ENCODE results near the gene IRF2BP1. TPM values are rescaled to one million over a fixed set of nuclear protein-coding genes. Genes with fewer than 3 reads are reported as not detected.

IRF2BP1 gene
- polyA plus RNA-seq, 4 donors, result 14.5 to 22.5 (median 15.7) TPM

DNA sequence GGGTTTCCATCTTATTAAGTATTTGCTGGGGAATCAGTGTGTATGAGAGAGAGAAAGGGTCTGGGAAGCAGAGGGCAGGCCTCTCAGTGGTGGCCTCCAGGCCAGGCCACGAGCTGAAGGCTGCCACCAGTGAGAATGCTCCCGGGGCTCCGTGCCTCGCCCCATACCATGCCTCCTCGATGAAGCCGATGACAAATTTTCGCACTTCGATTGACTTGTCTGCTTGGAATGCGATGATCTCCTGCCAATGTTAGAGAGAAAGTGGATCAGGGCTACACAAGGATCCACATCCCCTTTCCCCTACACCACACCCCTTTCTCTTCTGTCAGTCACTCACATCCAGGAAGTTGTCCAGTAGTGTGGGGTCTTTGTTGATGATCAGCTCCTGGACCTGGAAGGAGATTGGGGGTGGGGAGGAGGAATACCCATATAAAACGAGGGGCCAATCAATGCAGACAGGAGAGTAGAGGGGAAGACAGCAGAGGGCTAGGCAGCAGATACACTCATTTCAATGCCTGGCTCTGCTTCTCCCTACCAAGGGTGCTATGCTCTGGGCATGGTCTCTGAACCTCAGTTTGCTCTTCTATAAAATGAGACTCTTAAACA lies 33.7 kb downstream of the IRF2BP1 start:
- Histone ChIP-seq H3K4me3 (ENCODE audit: low read depth in 1 of 3, low read length in 3 of 3) (no peak overlapping the region), H3K27ac (ENCODE audit: low read depth in 1 of 3, low read length in 2 of 3) (no peak overlapping the region), H3K4me1 (ENCODE audit: control insufficient read depth in 3 of 3, insufficient read depth in 2 of 3, low read depth in 1 of 3, low read length in 2 of 3) (no peaks in the 10 kb centered on the region), H3K36me3 (ENCODE audit: control insufficient read depth in 3 of 3, insufficient read depth in 2 of 3, low read depth in 1 of 3, low read length in 3 of 3) (peaks cover 13 to 82% (median 16%) of the 10 kb centered on the region in 3 donors), H3K27me3 (ENCODE audit: control insufficient read depth in 3 of 3, insufficient read depth in 3 of 3, low read length in 3 of 3) (no peaks in the 10 kb centered on the region), H3K9me3 (ENCODE audit: control insufficient read depth in 2 of 2, insufficient read depth in 1 of 2, low read depth in 1 of 2, low read length in 1 of 2) (no peaks in the 10 kb centered on the region)
- WGBS, 3 donors, result 92 to 93% (median 92%) methylated on average over 10 of the region's 10 CpGs
- FAIRE-seq (no peak), DNase-seq (no peak)

DNA sequence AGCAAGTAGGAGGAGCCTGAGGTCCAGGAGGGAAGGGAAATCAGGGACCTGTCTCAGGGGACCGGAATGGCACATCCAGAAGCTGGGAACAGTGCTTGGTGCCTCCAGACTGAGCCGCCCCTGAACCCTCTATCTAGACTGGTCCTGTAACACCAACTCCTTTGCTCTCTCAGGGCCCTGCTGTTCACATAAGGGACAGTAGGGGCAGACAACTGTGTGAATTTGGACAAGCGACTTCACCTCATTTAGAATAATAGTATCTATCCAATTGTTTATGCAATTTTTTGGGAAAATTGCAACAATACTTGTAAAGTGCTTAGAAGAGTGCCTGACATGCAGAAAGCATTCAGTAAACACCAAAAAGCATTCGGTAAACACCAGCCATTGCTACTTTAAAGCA lies 37.0 kb downstream of the IRF2BP1 start:
- Histone ChIP-seq H3K4me3 (ENCODE audit: low read depth in 1 of 3, low read length in 3 of 3) (no peak overlapping the region), H3K36me3 (ENCODE audit: control insufficient read depth in 3 of 3, insufficient read depth in 2 of 3, low read depth in 1 of 3, low read length in 3 of 3) (peaks cover 17 to 78% (median 19%) of the 10 kb centered on the region in 3 donors), H3K27ac (ENCODE audit: low read depth in 1 of 3, low read length in 2 of 3) (no peak overlapping the region), H3K27me3 (ENCODE audit: control insufficient read depth in 3 of 3, insufficient read depth in 3 of 3, low read length in 3 of 3) (no peaks in the 10 kb centered on the region), H3K4me1 (ENCODE audit: control insufficient read depth in 3 of 3, insufficient read depth in 2 of 3, low read depth in 1 of 3, low read length in 2 of 3) (no peaks in the 10 kb centered on the region), H3K9me3 (ENCODE audit: control insufficient read depth in 2 of 2, insufficient read depth in 1 of 2, low read depth in 1 of 2, low read length in 1 of 2) (no peaks in the 10 kb centered on the region)
- DNase-seq, result no peak
- 84 to 91% (median 88%) methylated on average over 4 of the region's 4 CpGs for WGBS, 3 donors
- no peak for FAIRE-seq

DNA sequence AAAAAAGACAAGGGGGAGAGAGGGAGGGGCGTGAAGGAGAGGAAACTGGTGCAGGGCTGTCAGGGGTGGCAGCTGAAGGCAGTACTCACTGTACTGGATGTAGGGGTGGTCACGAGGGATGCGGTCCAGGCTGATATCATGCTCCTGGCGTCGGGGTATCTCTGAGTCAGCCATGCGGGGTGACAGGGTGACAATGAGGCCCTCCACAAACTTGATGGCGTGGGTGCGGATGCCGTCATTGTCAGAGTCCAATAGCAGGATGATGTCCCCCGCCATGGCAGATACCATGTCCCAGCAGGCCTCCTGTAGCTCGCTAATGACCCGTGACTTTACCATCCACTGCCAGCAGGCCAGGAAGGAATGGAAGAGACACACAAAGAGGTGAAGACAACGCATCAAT lies 38.3 kb downstream of the IRF2BP1 start:
- WGBS, 3 donors, result 95% methylated on average over 13 of the region's 13 CpGs
- H3K9me3 ChIP-seq (ENCODE audit: control insufficient read depth in 2 of 2, insufficient read depth in 1 of 2, low read depth in 1 of 2, low read length in 1 of 2), result no peaks in the 10 kb centered on the region
- no peak overlapping the region for H3K4me3 ChIP-seq (ENCODE audit: low read depth in 1 of 3, low read length in 3 of 3)
- no peak overlapping the region for H3K27ac ChIP-seq (ENCODE audit: low read depth in 1 of 3, low read length in 2 of 3)
- no peaks in the 10 kb centered on the region for H3K4me1 ChIP-seq (ENCODE audit: control insufficient read depth in 3 of 3, insufficient read depth in 2 of 3, low read depth in 1 of 3, low read length in 2 of 3)
- no peak for DNase-seq
- peaks cover 17 to 78% (median 26%) of the 10 kb centered on the region in 3 donors for H3K36me3 ChIP-seq (ENCODE audit: control insufficient read depth in 3 of 3, insufficient read depth in 2 of 3, low read depth in 1 of 3, low read length in 3 of 3)
- no peak for FAIRE-seq
- H3K27me3 ChIP-seq (ENCODE audit: control insufficient read depth in 3 of 3, insufficient read depth in 3 of 3, low read length in 3 of 3), result no peaks in the 10 kb centered on the region

GRCh38 chr19:45842198-45842597 lies 43.7 kb downstream of the IRF2BP1 start:
- H3K9me3 ChIP-seq (ENCODE audit: control insufficient read depth in 2 of 2, insufficient read depth in 1 of 2, low read depth in 1 of 2, low read length in 1 of 2), result peaks cover 0 to 6% of the 10 kb centered on the region in 2 donors
- DNase-seq (no peak), FAIRE-seq (no peak)
- H3K4me3 ChIP-seq (ENCODE audit: low read depth in 1 of 3, low read length in 3 of 3), result no peak overlapping the region
- 95 to 96% (median 96%) methylated on average over 14 of the region's 14 CpGs for WGBS, 3 donors
- H3K27ac ChIP-seq (ENCODE audit: low read depth in 1 of 3, low read length in 2 of 3), result no peak overlapping the region
- no peaks in the 10 kb centered on the region for H3K27me3 ChIP-seq (ENCODE audit: control insufficient read depth in 3 of 3, insufficient read depth in 3 of 3, low read length in 3 of 3)
- H3K36me3 ChIP-seq (ENCODE audit: control insufficient read depth in 3 of 3, insufficient read depth in 2 of 3, low read depth in 1 of 3, low read length in 3 of 3), result peaks cover 26 to 78% (median 33%) of the 10 kb centered on the region in 3 donors
- H3K4me1 ChIP-seq (ENCODE audit: control insufficient read depth in 3 of 3, insufficient read depth in 2 of 3, low read depth in 1 of 3, low read length in 2 of 3), result no peaks in the 10 kb centered on the region

GRCh38 chr19:45834970-45835369 lies 51.0 kb downstream of the IRF2BP1 start:
- FAIRE-seq (no peak), DNase-seq (no peak)
- WGBS, 3 donors, result 72 to 86% (median 82%) methylated on average over 7 of the region's 7 CpGs
- H3K36me3 ChIP-seq (ENCODE audit: control insufficient read depth in 3 of 3, insufficient read depth in 2 of 3, low read depth in 1 of 3, low read length in 3 of 3), result peaks cover 24 to 78% (median 30%) of the 10 kb centered on the region in 3 donors
- H3K9me3 ChIP-seq (ENCODE audit: control insufficient read depth in 2 of 2, insufficient read depth in 1 of 2, low read depth in 1 of 2, low read length in 1 of 2), result peaks cover 0 to 6% of the 10 kb centered on the region in 2 donors
- H3K4me1 ChIP-seq (ENCODE audit: control insufficient read depth in 3 of 3, insufficient read depth in 2 of 3, low read depth in 1 of 3, low read length in 2 of 3), result no peaks in the 10 kb centered on the region
- no peak overlapping the region for H3K27ac ChIP-seq (ENCODE audit: low read depth in 1 of 3, low read length in 2 of 3)
- H3K4me3 ChIP-seq (ENCODE audit: low read depth in 1 of 3, low read length in 3 of 3), result no peak overlapping the region
- H3K27me3 ChIP-seq (ENCODE audit: control insufficient read depth in 3 of 3, insufficient read depth in 3 of 3, low read length in 3 of 3), result no peaks in the 10 kb centered on the region

Other genes with a start within 250 kb of the IRF2BP1 start
- gene EML2, start 246.7 kb downstream of the IRF2BP1 start, polyA plus RNA-seq, result 10 to 100 TPM; 18.9 to 39.9 (median 20.8) TPM
- 1 to 10 TPM in 2 of 4 donors, under 1 TPM in 2; 0.67 to 9.1 (median 0.97) TPM for gene GIPR, start 217.9 kb downstream of the IRF2BP1 start, polyA plus RNA-seq
- 100 to 1,000 TPM; 209 to 422 (median 250) TPM for gene SNRPD2, start 194.2 kb downstream of the IRF2BP1 start, polyA plus RNA-seq
- gene QPCTL, start 193.5 kb downstream of the IRF2BP1 start, polyA plus RNA-seq, result 1 to 10 TPM; 4.1 to 8.7 (median 5.5) TPM
- gene FBXO46, start 155.2 kb downstream of the IRF2BP1 start, polyA plus RNA-seq, result 10 to 100 TPM in 1 of 4 donors, 1 to 10 TPM in 3; 5.4 to 16.6 (median 9.3) TPM
- gene MEIOSIN, start 152.7 kb downstream of the IRF2BP1 start, polyA plus RNA-seq, result not detected
- 10 to 100 TPM in 1 of 4 donors, 1 to 10 TPM in 3; 1.6 to 12.4 (median 6.3) TPM for gene SIX5, start 116.9 kb downstream of the IRF2BP1 start, polyA plus RNA-seq
- gene DMPK, start 103.7 kb downstream of the IRF2BP1 start, polyA plus RNA-seq, result 10 to 100 TPM; 12.7 to 42.2 (median 21.6) TPM
- gene DMWD, start 93.3 kb downstream of the IRF2BP1 start, polyA plus RNA-seq, result 10 to 100 TPM in 2 of 4 donors, 1 to 10 TPM in 2; 4.6 to 20.9 (median 11.9) TPM
- gene RSPH6A, start 70.8 kb downstream of the IRF2BP1 start, polyA plus RNA-seq, result under 1 TPM in 2 of 4 donors, not detected in 2; 0.01 to 0.07 TPM
- gene SYMPK, start 23.0 kb downstream of the IRF2BP1 start, polyA plus RNA-seq, result 100 to 1,000 TPM in 1 of 4 donors, 10 to 100 TPM in 3; 64.8 to 106 (median 72.4) TPM
- 10 to 100 TPM; 15.7 to 33.6 (median 23.1) TPM for gene FOXA3, start 21.8 kb downstream of the IRF2BP1 start, polyA plus RNA-seq
- 10 to 100 TPM in 1 of 4 donors, 1 to 10 TPM in 3; 4.8 to 10.7 (median 8.4) TPM for gene MYPOP, start 16.5 kb upstream of the IRF2BP1 start, polyA plus RNA-seq
- not detected for gene NANOS2, start 28.6 kb upstream of the IRF2BP1 start, polyA plus RNA-seq
- gene NOVA2, start 87.7 kb upstream of the IRF2BP1 start, polyA plus RNA-seq, result 1 to 10 TPM in 1 of 4 donors, under 1 TPM in 3; under 0.01 to 2.0 (median 0.56) TPM
- gene CCDC61, start 109.3 kb upstream of the IRF2BP1 start, polyA plus RNA-seq, result 10 to 100 TPM in 2 of 4 donors, 1 to 10 TPM in 2; 7.8 to 13.3 (median 10.7) TPM
- gene PGLYRP1, start 136.9 kb upstream of the IRF2BP1 start, polyA plus RNA-seq, result under 1 TPM in 1 of 4 donors, not detected in 3; 0.41 TPM
- 1 to 10 TPM in 1 of 4 donors, under 1 TPM in 1, not detected in 2; 0.03 to 1.2 TPM for gene IGFL4, start 154.9 kb upstream of the IRF2BP1 start, polyA plus RNA-seq
- gene IGFL3, start 238.5 kb upstream of the IRF2BP1 start, polyA plus RNA-seq, result not detected

Measured in small intestine (tissue), 7 donors.